HepG2 (cell line): ENCODE data around the gene WDR7. TPM values are rescaled to one million over a fixed set of nuclear protein-coding genes. Genes with fewer than 3 reads are reported as not detected.

ENCODE experiments used
- ATAC-seq: fragments of 200-7000 bp; cut with Tn5 transposase; 3 replicates; pipeline ENCODE4 v1.9.1; 2020; ENCODE audit warnings: mild to moderate bottlenecking, moderate library complexity
- BruUV-seq: library from RNA; stranded (reverse); fragments of 400-500 nt; replicated peaks from 2 replicates; lab custom pipeline; 2021; lab: Mats Ljungman, UMichigan
- CTCF ChIA-PET: fragments of 300-600 bp; formaldehyde crosslinking; extraction: SDS; loops from one replicate; lab custom pipeline; 2021; ENCODE audit warnings: low total read pairs, inconsistent platforms, low intra/inter-chr PET ratio; lab: Yijun Ruan, JAX
- POLR2A ChIA-PET: fragments of 350-600 bp; sonication (Branson Sonifier 250); formaldehyde crosslinking; loops from one replicate; lab custom pipeline; 2020; ENCODE audit warnings: antibody characterized with exemption, inconsistent platforms; lab: Yijun Ruan, JAX
- DNase-seq: peaks from one replicate; pipeline ENCODE4 v3.0.0-alpha.2; 2015; ENCODE audit warnings: low spot score
- FAIRE-seq: peaks from 3 replicates; lab custom pipeline; 2011; peaks lifted over from hg19 to GRCh38; lab: Jason Lieb, UNC
- H2AFZ ChIP-seq: one replicate; pipeline ENCODE4 v1.6.1; 2011; ENCODE audit warnings: low read length, inconsistent platforms
- H3K27ac ChIP-seq: fragments of 300-600 bp; 3 replicates; pipeline ENCODE4 v1.8.0; 2011; ENCODE audit warnings: mixed run types, mild to moderate bottlenecking, mixed read lengths, low read length, inconsistent platforms; ENCODE audit not compliant: insufficient read depth; ENCODE audit errors: extremely low read length
- H3K27me3 ChIP-seq, 2 experiments: fragments of 200-600 bp in 1 of 2; 2 replicates in 1 of 2; 3 replicates in 1 of 2; pipeline versions ENCODE4 v1.6.0 to v1.8.0; 2011; ENCODE audit warnings: low read length in 2 of 2, mild to moderate bottlenecking in 2 of 2, moderate library complexity in 2 of 2, inconsistent platforms in 1 of 2; ENCODE audit not compliant: insufficient read depth in 2 of 2, control insufficient read depth in 1 of 2
- H3K36me3 ChIP-seq, 2 experiments: fragments of 200-600 bp in 1 of 2; replicated peaks in 1 of 2; 2 replicates in 1 of 2; 3 replicates in 1 of 2; pipeline versions ENCODE4 v1.5.1 to v1.8.0; 2011; ENCODE audit warnings: low read length in 2 of 2, inconsistent platforms in 1 of 2; ENCODE audit not compliant: insufficient read depth in 2 of 2, control insufficient read depth in 1 of 2
- H3K4me1 ChIP-seq: 2 replicates; pipeline ENCODE4 v1.5.1; 2012; ENCODE audit warnings: low read length, inconsistent platforms; ENCODE audit not compliant: insufficient read depth
- H3K4me2 ChIP-seq: 2 replicates; pipeline ENCODE4 v1.6.0; 2011; ENCODE audit warnings: low read depth, low read length, inconsistent platforms
- H3K4me3 ChIP-seq, 3 experiments: fragments of 200-600 bp in 1 of 3; sonication (generic), shearing (Covaris generic) in 1 of 3; replicated peaks in 1 of 3; 2 replicates each; pipeline ENCODE4 v1.5.1; 2011 to 2016; ENCODE audit warnings: low read length in 3 of 3, inconsistent platforms in 2 of 3, low read depth in 2 of 3, mild to moderate bottlenecking in 2 of 3, control low read depth in 1 of 3, mixed read lengths in 1 of 3; ENCODE audit not compliant: insufficient read depth in 1 of 3
- H3K79me2 ChIP-seq: one replicate; pipeline ENCODE4 v1.6.1; 2011; ENCODE audit warnings: low read length, inconsistent platforms; ENCODE audit not compliant: insufficient read depth
- H3K9ac ChIP-seq: 2 replicates; pipeline ENCODE4 v1.6.0; 2011; ENCODE audit warnings: mild to moderate bottlenecking, low read depth, low read length, inconsistent platforms; ENCODE audit not compliant: insufficient read depth
- H3K9me3 ChIP-seq: 2 replicates; pipeline ENCODE4 v1.5.1; 2012; ENCODE audit warnings: mild to moderate bottlenecking, low read length
- H4K20me1 ChIP-seq: 2 replicates; pipeline ENCODE4 v1.6.0; 2011; ENCODE audit warnings: inconsistent platforms, mild to moderate bottlenecking, low read length, moderate library complexity; ENCODE audit not compliant: insufficient read depth
- ELF3 ChIP-seq: IDR thresholded peaks from 2 replicates; pipeline ENCODE4 v1.6.1; 2016; ENCODE audit warnings: missing genetic modification reagents, missing compliant biosample characterization
- IKZF4 ChIP-seq: sonication (generic); formaldehyde crosslinking; IDR thresholded peaks from 2 replicates; pipeline ENCODE4 v1.5.1; 2020; ENCODE audit warnings: borderline replicate concordance, mild to moderate bottlenecking, low read depth, missing genetic modification reagents; ENCODE audit errors: not compliant biosample characterization
- JUNB ChIP-seq: sonication (generic); formaldehyde crosslinking; IDR thresholded peaks from 2 replicates; pipeline ENCODE4 v1.8.0; 2022; ENCODE audit warnings: missing genetic modification reagents, mild to moderate bottlenecking, borderline replicate concordance
- MEF2D ChIP-seq: sonication (generic); formaldehyde crosslinking; IDR thresholded peaks from 2 replicates; pipeline ENCODE4 v1.5.1; 2020; ENCODE audit warnings: mild to moderate bottlenecking, missing genetic modification reagents
- MLX ChIP-seq: IDR thresholded peaks from 2 replicates; pipeline ENCODE4 v1.6.1; 2016
- MLXIP ChIP-seq: sonication (generic); formaldehyde crosslinking; IDR thresholded peaks from 2 replicates; pipeline ENCODE4 v1.9.0; 2021; ENCODE audit warnings: missing genetic modification reagents, borderline replicate concordance
- NFAT5 ChIP-seq: sonication (generic); formaldehyde crosslinking; IDR thresholded peaks from 2 replicates; pipeline ENCODE4 v1.4.0; 2020; ENCODE audit warnings: missing genetic modification reagents
- SOX13 ChIP-seq, 3 experiments: fragments of 450-650 bp in 1 of 3; sonication (generic) in 1 of 3; formaldehyde crosslinking in 1 of 3; IDR thresholded peaks in 2 of 3; conservative IDR thresholded peaks in 1 of 3; 2 replicates each; pipeline versions ENCODE4 v1.5.0 to v1.6.1; 2016 to 2020; ENCODE audit warnings: antibody characterized with exemption in 1 of 3, mild to moderate bottlenecking in 1 of 3, missing compliant biosample characterization in 1 of 3, missing genetic modification reagents in 1 of 3, moderate library complexity in 1 of 3
- SP2 ChIP-seq: sonication (generic); formaldehyde crosslinking; IDR thresholded peaks from 2 replicates; pipeline ENCODE4 v1.5.1; 2020; ENCODE audit warnings: mild to moderate bottlenecking, missing genetic modification reagents
- SP4 ChIP-seq: sonication (generic); formaldehyde crosslinking; IDR thresholded peaks from 2 replicates; pipeline ENCODE4 v1.8.1; 2023; ENCODE audit warnings: mild to moderate bottlenecking, missing genetic modification reagents
- SUZ12 ChIP-seq: fragments of 150-350 bp; IDR thresholded peaks from 2 replicates; pipeline ENCODE4 v1.6.1; 2014; ENCODE audit warnings: low read depth, low read length
- TP53 ChIP-seq: sonication (generic); formaldehyde crosslinking; conservative IDR thresholded peaks from 2 replicates; pipeline ENCODE4 v1.4.0; 2020; ENCODE audit warnings: missing genetic modification reagents
- ZEB1 ChIP-seq: IDR thresholded peaks from 2 replicates; pipeline ENCODE4 v1.6.1; 2012; ENCODE audit warnings: mild to moderate bottlenecking, low read depth, inconsistent platforms; ENCODE audit not compliant: insufficient replicate concordance
- ZFYVE20 ChIP-seq: sonication (generic); formaldehyde crosslinking; IDR thresholded peaks from 2 replicates; pipeline ENCODE4 v1.8.0; 2023; ENCODE audit warnings: low read depth, mild to moderate bottlenecking, moderate library complexity, missing genetic modification reagents, borderline replicate concordance
- ZMYM2 ChIP-seq: sonication (generic); formaldehyde crosslinking; IDR thresholded peaks from 2 replicates; pipeline ENCODE4 v1.8.0; 2022; ENCODE audit warnings: mild to moderate bottlenecking, missing genetic modification reagents
- ZNF33B ChIP-seq: sonication (generic); formaldehyde crosslinking; IDR thresholded peaks from 2 replicates; pipeline ENCODE4 v1.5.1; 2020; ENCODE audit warnings: mild to moderate bottlenecking, missing genetic modification reagents
- ZNF616 ChIP-seq: sonication (generic); formaldehyde crosslinking; IDR thresholded peaks from 2 replicates; pipeline ENCODE4 v1.5.0; 2020; ENCODE audit warnings: low read depth, mild to moderate bottlenecking, missing genetic modification reagents
- WGBS: methylation state at CpG from one replicate; pipeline ENCODE4 v1.1.6; 2017; ENCODE audit warnings: low lambda C conversion rate; 5-methylcytosine and 5-hydroxymethylcytosine counted together
- in situ Hi-C: cut with HindIII; loops from 2 replicates; pipeline ENCODE4 v1.10.0; 2017; ENCODE audit warnings: low pct_unique_long_range_greater_than_20kb; ENCODE audit not compliant: extremely low pct_ligation_motif_present
- intact Hi-C: fragments of 100-400 bp; cut with micrococcal nuclease; formaldehyde crosslinking; loops from one replicate; pipeline ENCODE4 v1.10.0; 2022; ENCODE audit not compliant: unreplicated experiment
- polyA plus RNA-seq, 8 experiments: library from polyadenylated mRNA; depleted of rRNA in 3 of 8; stranded (reverse) in 7 of 8; unstranded in 1 of 8; fragments of >200 nt; fragmentation: Illumina TruSeq in 4 of 8; extraction: Trizol in 4 of 8; gene quantifications; 2 replicates each; pipeline versions ENCODE4 v1.2.1 to v1.2.3, GENCODE V29; 2011 to 2016; ENCODE audit warnings: low read depth in 4 of 8, missing spikeins in 1 of 8, mixed read lengths in 1 of 8; ENCODE audit not compliant: insufficient read depth in 1 of 8
- total RNA-seq, 5 experiments: library from RNA; depleted of rRNA; stranded (reverse); fragments of >200 nt; fragmentation: Illumina TruSeq; extraction: Trizol; gene quantifications; 2 replicates each; pipeline ENCODE4 v1.2.3, GENCODE V29; 2016; ENCODE audit warnings: low read depth in 1 of 5

The WDR7 gene
- total and polyA plus RNA-seq, 2 of the 13 experiments (the other 11 are each of a cell fraction or from before 2014, with no cell fraction given), result 2.0 to 7.8 TPM

- WGBS, result 92% methylated on average over 7 of the region's 7 CpGs
- DNase-seq (no peak), FAIRE-seq (no peak), ATAC-seq (no peak)
- Histone ChIP-seq H3K79me2 (no peaks in the 10 kb centered on the region), H2AFZ (no peak overlapping the region), H3K4me2 (no peak overlapping the region), H3K9ac (no peak overlapping the region), H3K9me3 (no peaks in the 10 kb centered on the region), H3K27me3 (no peaks in the 10 kb centered on the region), H3K36me3 (no peaks in the 10 kb centered on the region), H3K4me3 (no peak overlapping the region), H3K4me1 (no peaks in the 10 kb centered on the region), H4K20me1 (no peaks in the 10 kb centered on the region), H3K27ac (no peak overlapping the region)
- BruUV-seq, result no TSS peak
- CTCF ChIA-PET, result no interaction called here
- intact Hi-C loops, result no loop called here
- POLR2A ChIA-PET, result no interaction called here
- in situ Hi-C loops, result no loop called here
- TF ChIP-seq MEF2D (CRISPR knock-in tag) (no peak), MLXIP (CRISPR knock-in tag) (no peak), SP2 (CRISPR knock-in tag) (no peak), SUZ12 (no peak), ZEB1 (no peak), IKZF4 (CRISPR knock-in tag) (no peak), ZNF616 (CRISPR knock-in tag) (no peak), JUNB (no peak), SP4 (CRISPR knock-in tag) (no peak), SOX13 (IDR thresholded peaks at IDR 0.05) (no peak), SOX13 (CRISPR knock-in tag; conservative IDR thresholded peaks at IDR 0.05 in 1 of 2, IDR thresholded peaks at IDR 0.05 in 1 of 2) (no peak), MLX (CRISPR knock-in tag) (no peak), ZFYVE20 (CRISPR knock-in tag) (no peak), ZMYM2 (CRISPR knock-in tag) (no peak), NFAT5 (CRISPR knock-in tag) (no peak), ELF3 (CRISPR knock-in tag) (no peak), ZNF33B (CRISPR knock-in tag) (no peak), TP53 (CRISPR knock-in tag) (no peak)
Measured at GRCh38 chr18:56962322-56962721, 311.2 kb downstream of the WDR7 start.
